DMS53 (cell line): ENCODE data around the gene C10orf95.
"Not testable (repeated sequence)": the region's sequence is repeated elsewhere in the genome, so short reads cannot be mapped to it uniquely, and the experiment has no call there.

Experiments used
- DNase-seq: peaks from one replicate; lab custom pipeline; 2025; lab: John Stamatoyannopoulos, UW

The C10orf95 gene

GRCh38 chr10:102451105-102451969, at the start of gene C10orf95:
C10orf95 (minus strand) TSS chr10:102451543; CDS start chr10:102451093, 450 bp downstream.
- peak; percentile 83 for DNase-seq

GRCh38 chr10:102500686-102501085, 49.3 kb upstream of the C10orf95 start:
- DNase-seq = not testable (repeated sequence)

- no peak for DNase-seq
Observed at GRCh38 chr10:102499356-102499755, 48.0 kb upstream of the C10orf95 start.

GRCh38 chr10:102497545-102497944, 46.2 kb upstream of the C10orf95 start:
- DNase-seq = no peak

- no peak for DNase-seq
Observed at GRCh38 chr10:102493771-102494170, 42.4 kb upstream of the C10orf95 start.

- no peak for DNase-seq
Observed at GRCh38 chr10:102492983-102493382, 41.6 kb upstream of the C10orf95 start.

GRCh38 chr10:102492344-102492939, 41.1 kb upstream of the C10orf95 start:
- no peak for DNase-seq

GRCh38 chr10:102491136-102491535, 39.8 kb upstream of the C10orf95 start:
- DNase-seq = no peak

GRCh38 chr10:102485093-102485784, 33.9 kb upstream of the C10orf95 start:
- DNase-seq = no peak

GRCh38 chr10:102484021-102484420, 32.7 kb upstream of the C10orf95 start:
- DNase-seq = no peak

- DNase-seq = no peak
Observed at GRCh38 chr10:102480396-102480795, 29.1 kb upstream of the C10orf95 start.

GRCh38 chr10:102479651-102480050, 28.3 kb upstream of the C10orf95 start:
- peak; percentile 60 for DNase-seq

- peak; percentile 63 for DNase-seq
Observed at GRCh38 chr10:102476466-102477141, 25.3 kb upstream of the C10orf95 start.

- DNase-seq = no peak
Observed at GRCh38 chr10:102475451-102476040, 24.2 kb upstream of the C10orf95 start.

GRCh38 chr10:102473445-102474331, 22.3 kb upstream of the C10orf95 start:
- DNase-seq = no peak

- no peak for DNase-seq
Observed at GRCh38 chr10:102470579-102471546, 19.5 kb upstream of the C10orf95 start.

GRCh38 chr10:102468683-102469082, 17.3 kb upstream of the C10orf95 start:
- DNase-seq = no peak

GRCh38 chr10:102467971-102468438, 16.7 kb upstream of the C10orf95 start:
- no peak for DNase-seq

GRCh38 chr10:102467318-102467717, 16.0 kb upstream of the C10orf95 start:
- no peak for DNase-seq
